Measurements from ENCODE around the gene MSH5. TPM values are rescaled to one million over a fixed set of nuclear protein-coding genes. Genes with fewer than 3 reads are reported as not detected.
"Not testable (repeated sequence)": the region's sequence is repeated elsewhere in the genome, so short reads cannot be mapped to it uniquely, and the experiment has no call there.

The MSH5 gene
- 9.6 TPM for total RNA-seq

DNA sequence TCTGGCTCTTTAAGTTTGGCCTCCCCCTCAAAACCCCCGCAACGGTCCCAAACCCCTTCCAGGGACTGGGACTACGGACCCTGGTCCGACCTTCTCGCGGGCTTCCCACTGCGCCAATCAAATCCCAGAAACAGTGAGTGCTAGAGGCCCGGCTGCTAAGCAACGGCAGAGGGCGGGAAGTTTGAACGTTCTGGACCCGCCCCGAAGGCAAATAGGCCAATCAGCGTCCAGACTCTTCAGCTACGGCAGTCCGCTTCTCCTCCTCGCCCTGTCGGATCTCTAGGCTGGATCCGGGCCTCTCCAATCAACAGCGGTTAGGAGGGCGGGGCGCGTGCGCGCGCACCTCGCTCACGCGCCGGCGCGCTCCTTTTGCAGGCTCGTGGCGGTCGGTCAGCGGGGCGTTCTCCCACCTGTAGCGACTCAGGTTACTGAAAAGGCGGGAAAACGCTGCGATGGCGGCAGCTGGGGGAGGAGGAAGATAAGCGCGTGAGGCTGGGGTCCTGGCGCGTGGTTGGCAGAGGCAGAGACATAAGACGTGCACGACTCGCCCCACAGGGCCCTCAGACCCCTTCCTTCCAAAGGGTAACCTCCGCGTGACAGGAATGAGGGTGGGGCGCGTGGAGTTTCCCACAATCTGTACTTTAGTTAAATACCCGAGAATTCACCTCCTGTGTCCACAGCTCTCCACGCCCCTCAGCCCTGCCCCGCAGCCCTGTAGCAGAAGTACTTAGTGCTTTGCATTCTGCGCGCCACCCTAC is at the start of gene MSH5:
MSH5 (plus strand) TSS at position 367 of the 758 bp plus-strand sequence. CDS start 462 bp downstream, outside the sequence.
- peak; percentile 100 for DNase-seq

DNA sequence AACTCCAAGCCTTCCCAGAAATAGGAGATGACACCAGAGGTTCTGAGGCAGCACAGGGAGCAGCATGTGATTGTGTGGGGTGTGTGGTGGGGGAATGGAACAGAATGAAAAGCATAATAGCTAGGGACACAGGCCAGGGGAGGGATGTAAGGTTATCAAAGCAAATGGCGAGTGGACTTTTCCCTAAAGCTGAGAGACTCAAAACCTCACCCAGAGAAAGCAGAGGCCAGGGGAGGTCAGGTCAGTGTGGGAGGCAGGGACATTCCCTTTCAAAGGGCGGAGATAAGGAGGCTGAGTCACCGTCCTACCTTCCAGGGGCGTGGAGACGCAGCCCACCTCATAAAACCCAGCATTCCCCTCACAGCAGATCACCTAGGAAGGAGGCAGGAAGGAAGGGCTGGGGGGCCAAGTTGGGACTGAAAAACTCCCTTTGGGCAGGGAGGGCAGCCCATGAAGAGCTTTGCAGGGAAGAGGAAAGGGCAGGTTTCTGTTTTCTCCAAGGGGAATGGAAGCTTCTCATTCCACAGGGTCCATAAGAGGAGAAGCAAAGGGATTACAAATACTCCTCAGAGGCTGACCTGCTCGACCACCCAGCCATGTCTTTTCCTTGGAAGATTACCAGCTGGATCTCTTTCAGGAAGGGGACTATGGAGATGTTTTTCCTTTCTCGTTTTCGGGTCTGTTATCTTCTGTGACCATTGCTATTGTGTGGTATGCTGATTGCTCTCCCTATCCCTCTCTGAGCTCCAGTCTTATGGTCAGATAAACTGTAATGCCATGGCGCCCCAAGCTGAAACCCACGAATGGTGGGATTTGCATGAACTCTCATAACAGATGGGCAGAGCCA is 49.4 kb upstream of the MSH5 start:
- no peak for DNase-seq

DNA sequence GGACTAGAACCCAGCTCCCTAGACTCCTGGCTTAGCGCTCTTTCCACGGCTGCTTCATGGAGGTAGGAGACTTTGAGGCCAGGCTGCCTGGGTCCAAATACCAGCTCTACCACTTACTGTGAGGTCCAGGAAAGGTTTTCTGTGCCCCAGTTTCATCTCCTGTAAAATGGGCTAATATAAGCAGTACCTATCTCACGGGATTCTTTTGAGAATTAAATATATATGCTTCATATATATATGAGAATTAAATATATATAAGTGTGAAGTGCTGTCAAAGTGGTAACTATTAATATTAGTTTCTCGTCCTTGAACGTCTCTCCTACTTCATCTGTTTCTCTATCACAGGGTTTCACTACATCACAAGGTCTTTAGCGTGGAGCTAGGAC is 48.7 kb upstream of the MSH5 start:
- no peak for DNase-seq

DNA sequence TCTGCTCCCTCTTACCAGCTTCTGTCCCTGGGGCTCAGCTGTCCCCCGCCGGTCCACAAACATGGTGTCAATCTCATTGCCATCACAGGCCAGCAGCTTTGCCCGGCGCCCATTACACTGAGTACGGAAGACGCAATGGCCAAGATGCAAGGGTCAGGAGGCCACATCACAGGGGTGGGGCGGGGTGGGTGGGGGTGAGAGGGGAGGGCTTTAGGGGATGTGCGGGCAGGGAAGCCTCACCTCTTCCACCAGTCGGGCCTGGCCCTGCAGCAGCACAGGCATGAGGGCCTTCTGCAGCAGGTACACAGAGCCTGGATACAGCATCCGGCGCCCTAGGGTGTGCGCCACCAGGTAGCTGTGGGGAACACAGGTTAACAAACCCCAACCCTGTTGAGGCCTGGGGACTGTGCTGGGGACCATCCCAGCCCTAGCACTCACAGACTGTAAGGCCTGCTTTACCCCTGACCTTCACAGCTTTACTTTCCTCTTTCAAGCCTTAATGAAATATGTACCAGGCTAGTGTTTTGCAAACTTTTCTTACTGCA is 48.2 kb upstream of the MSH5 start:
- DNase-seq, result no peak

DNA sequence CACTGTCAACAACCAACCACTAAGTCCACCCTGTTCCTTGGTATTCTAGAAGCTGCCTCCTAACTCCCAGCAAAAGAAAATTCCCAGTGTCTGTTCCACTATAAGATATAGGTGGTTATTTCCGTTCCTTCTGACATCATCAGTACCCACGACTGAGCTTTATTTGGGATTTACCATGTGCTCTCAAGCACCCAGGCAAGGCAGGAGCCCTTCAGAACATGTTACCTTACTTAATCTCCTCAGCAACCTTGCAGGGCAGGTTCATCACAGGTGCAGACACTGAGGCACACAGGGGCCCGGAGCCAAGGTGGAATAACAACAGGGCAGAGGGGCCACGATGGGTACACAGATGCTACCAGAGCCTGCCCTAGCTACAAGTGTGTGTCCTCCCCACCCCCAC is 47.5 kb upstream of the MSH5 start:
- DNase-seq, result no peak

DNA sequence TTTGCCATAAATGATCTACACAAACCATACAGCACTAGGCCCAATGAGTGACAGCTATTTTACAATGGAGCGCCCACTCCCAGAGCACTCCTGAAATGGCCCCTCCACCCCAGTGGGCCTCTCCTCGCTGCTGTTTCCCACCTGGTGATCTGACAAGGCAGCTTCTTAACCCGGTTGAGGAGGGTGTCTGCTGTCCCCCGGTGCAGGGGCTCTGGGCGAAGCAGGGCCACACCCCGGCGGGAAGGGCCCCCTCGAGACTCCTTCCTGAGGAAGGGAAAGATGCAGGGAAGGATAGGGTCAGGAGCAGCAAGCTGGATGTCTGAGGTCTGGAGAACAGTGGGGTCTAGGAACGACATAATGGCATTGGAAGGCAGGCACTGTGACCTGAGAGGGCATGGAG is 46.9 kb upstream of the MSH5 start:
- no peak for DNase-seq

DNA sequence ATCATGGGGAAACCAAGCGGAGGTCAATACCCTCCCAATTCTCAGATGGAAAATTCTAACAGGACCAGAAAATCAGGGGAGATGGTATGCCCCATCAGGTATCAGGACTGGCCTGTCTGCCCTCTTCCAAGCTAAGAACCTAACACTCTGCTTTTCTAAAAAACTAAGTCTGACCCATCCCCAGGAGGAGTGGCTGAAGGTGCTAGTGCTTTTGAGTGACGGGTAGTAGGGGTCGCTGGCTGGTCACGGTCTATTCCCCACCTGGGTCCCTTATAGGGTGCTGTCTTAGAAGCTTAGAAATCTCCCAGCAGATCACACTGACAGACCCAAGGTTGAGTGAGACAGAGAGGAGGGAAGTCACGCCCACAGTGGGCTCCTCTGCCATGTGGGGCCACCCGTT is 46.3 kb upstream of the MSH5 start:
- DNase-seq, result no peak

DNA sequence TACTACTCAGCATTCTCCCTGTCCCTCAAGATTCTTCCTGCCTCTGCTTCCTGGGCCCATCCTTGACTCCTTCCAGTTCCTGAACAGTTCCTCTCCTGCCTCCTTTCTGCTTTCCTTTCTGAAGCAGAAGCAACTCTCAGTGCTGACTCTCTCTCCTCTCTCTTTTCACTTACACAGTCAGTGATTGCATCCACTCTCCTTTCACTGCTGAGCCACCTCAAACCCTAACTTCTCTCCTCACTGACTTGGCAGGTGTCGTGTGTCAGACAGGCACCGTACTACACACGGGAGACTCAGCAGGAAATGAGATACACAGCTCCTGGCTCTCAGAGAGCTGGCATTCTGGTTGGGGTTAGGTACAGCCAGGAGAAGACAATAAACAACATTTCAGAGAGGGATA is 42.2 kb upstream of the MSH5 start:
- no peak for DNase-seq

DNA sequence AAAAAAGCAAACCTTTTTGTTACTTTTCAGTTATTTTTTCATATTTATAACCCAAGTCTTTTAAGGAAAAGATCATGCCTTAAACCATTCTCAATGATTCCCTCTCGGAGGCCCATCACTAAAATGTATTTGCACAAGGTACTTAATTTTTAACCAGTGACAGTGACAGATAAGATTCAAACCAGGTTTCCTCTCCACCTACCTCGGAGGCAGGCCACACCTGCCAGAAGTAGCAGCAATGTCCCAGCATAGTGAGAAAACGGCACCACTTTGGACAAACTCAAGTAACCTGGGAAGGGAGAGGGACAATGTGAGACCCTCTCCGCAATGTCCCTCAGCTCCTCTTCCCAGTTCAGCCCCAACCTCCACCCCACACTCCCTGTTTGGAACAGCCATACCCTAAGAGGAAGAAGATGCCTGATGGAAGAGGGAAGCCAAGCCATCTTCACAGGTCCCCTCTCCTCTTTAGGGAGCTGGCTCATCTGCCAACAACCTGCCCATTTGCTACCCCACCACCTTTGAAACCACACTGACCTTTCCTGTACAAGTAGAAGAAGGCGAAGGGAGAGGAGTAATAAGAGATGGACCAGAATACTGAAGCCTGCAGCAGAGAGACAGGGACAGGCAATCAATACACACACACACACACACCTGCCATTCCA is 38.9 kb upstream of the MSH5 start:
- DNase-seq, result no peak

DNA sequence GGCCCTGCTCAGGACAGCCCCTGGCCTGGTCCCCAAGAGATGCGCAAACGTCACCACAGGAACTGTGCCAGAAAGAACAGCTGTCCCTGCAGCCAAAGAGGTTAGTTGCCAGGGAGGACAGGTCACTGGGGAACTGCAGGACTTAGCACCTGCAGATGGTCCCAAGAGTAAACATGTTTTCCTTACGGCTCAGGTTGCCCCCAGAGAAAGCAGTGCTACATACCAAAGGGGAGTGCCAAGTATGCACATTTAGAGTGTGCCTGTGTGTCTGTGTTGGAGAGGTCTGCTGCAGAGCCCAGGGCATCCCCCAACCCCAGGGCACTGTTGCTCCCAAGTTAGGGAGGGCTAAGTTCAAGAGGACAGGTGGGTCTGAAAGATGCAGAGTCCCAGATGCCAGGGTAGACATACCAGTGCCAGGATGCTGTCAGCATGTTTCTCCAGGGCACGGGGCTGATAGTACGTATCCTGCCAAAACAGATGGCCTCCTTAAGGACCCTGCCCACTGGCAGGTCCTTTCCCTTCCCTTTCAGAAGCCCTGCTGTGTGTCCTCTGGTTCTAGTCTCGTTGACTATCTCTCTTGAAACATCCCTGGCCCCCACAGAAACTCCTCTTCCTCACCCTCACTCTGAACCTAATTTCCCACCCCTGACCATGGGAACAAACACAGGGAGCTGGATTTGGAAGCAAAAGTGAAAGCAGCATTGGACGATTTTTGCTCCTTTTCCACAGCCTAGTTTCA is 38.0 kb upstream of the MSH5 start:
- DNase-seq, result peak; percentile 84

DNA sequence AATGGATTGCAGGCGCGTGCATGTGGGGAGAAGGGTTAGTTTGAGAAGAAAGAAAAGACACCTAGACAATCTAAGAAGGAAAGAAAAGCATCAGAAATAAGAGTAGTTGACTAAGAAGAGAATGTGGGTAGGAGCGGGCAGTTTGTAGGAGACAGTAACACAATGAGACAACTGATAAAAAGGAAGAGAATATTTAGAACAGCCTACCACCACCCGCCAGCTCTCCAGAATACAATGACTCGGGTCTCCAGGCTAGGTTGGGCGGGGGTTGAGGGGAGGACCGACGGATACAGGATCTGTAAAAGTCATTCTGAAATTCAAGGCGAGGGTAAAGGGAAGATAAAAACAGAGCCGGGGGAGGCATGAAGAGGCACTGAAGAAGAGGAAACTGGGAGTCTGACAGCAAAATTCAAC is 37.4 kb upstream of the MSH5 start:
- DNase-seq, result peak; percentile 25

DNA sequence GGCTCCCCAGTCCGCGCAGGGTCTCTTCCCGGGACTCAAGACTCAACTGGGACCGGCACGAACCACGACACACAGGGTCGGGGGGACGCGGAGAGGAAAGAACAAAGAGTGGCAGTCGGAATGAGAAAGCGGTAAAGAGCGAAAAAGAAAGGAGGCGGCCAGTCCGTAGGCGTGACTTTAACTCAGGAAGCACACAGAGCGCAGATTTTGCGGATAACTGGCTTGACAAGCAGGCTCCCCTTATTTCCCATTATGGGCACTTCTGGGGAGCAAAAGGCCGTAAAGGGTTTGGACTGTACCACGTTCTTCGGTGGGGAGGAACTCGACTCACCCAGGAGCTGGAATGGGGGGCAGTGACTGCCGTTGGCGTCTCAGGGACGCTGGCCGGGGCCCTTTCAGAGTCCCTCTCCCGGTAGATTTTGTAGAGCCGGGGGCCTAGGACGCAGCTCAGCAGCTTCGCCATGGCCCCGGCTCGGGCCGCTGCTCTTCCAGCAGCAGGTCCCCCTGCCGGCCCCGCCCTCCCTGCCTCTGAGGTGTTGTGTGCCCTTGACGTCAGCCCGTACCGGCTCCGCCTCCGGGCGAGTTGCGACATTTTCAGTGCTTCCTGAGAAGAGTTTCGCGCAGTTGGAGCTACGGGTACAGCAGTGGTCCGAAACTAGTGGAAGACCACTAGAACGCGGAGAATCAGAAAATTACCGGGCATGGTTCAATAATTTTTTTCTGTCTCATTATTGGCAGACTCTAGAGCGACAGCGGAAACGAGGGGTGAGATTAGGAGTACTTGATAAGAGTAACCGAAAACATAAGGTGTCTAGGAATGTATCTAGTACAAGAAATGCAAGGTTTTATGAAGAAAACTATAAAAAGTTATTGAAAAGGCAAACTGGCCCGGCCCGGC is 36.7 kb upstream of the MSH5 start, which contains the start of gene ABHD16A:
ABHD16A (minus strand) TSS at position 506 of the 898 bp plus-strand sequence; CDS start at position 463, 43 bp downstream.
- peak; percentile 100 for DNase-seq

DNA sequence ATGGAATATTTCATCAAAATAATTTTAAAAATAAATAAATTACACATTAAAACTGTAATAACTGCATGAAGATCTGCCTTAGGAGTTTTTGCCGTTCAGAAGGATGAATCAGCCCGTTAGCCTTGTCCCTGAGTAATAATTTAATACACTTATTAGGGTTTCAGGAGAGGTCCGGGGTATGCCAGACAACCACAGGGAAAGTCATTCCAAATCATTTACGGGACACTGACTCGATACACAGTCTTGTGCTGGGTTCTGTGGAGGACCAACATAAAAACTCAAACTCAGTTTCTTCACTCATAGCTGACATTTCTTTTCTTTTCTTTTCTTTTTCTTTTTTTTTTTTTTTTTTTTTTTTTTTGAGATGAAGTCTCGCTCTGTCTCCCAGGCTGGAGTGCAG is 33.9 kb upstream of the MSH5 start:
- DNase-seq, result no peak

DNA sequence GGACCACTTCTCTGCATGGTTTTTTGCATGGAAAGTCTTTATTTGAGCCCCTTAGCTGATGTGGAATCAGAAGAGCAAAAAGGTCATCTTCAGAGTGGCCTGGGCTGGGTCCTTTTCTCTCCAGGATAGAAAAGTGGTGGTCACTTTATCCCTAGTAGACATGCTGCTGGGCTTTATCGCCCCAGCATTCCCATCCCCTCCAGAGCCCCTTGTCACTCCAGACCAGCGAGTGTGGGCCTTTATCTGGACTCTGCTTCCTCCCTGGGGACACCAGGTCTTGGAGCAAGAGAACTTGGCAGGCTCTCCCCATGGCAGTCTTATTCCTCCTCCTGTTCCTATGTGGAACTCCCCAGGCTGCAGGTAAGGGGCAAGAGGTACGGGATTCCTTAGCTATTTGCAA is 33.2 kb upstream of the MSH5 start, which contains the start of gene LY6G6F:
LY6G6F (plus strand) TSS at position 268 of the 400 bp plus-strand sequence; CDS start at position 309, 41 bp downstream.
- no peak for DNase-seq

DNA sequence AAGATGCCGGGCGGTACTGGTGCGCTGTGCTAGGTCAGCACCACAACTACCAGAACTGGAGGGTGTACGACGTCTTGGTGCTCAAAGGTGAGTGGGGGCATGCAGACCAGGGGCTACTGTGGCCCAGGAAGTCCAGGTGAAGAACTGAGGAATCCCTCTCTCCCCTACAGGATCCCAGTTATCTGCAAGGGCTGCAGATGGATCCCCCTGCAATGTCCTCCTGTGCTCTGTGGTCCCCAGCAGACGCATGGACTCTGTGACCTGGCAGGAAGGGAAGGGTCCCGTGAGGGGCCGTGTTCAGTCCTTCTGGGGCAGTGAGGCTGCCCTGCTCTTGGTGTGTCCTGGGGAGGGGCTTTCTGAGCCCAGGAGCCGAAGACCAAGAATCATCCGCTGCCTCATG is 32.1 kb upstream of the MSH5 start:
- no peak for DNase-seq

DNA sequence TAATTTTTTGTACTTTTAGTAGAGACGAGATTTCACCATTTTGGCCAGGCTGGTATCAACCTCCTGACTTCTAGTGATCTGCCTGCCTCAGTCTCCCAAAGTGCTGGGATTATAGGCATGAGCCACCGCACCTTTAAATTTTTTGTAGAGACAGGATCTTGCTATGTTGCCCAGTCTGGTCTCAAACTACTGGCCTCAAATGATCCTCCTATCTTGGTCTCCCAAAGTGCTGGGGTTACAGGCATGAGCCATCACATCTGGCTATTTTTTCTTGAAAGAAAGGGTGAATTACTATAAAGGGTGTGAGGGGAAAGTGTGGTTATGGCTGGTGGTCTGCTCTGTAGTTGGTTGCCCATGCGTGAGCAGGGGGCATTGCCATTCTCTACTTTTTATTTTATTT is 31.6 kb upstream of the MSH5 start:
- no peak for DNase-seq

DNA sequence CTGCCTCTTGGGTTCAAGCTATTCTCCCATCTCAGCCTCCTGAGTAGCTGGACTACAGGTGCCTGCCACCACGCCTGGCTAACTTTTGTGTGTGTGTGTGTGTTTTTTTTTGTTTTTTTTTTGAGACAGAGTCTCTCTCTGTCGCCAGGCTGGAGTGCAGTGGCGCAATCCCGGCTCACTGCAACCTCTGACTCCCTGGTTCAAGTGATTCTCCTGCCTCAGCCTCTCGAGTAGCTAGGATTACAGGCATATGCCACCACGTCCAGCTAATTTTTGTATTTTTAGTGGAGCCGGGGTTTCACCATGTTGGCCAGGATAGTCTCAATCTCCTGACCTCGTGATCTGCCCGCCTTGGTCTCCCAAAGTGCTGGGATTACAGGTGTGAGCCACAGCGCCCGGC is 30.6 kb upstream of the MSH5 start:
- DNase-seq, result not testable (repeated sequence)

DNA sequence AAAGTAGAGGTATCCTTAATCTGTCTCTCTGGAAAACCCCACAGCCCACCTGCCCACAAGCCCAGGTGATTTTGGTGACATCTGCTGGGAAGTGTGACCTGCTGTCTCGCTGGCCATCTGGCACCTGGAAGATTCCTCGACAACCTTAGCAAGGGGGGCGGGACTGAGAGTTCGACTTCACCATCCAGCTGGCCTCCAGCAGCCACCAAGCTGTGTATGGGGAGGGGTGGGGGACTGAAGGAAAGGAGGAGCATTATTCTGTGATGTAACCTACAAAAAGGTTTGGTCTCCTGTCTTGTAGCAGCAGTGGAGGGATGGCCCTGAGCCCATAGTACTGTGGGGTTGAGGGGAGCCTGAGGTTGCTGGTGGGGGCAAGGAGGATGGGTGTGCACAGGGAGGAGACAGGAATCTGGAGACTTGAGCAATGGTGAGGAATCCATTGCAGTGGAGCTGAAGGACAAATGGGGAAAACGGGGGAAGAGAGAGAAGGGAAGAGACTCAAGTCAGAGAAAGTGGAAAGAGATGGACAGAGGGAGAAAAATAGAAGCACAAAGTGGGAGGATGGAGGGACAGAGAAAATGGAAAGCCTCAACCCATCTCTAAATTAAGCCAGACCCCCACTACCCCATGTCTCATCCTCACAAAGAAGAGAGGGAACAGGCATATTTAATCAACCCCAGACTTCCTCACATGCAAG is 29.1 kb upstream of the MSH5 start:
- no peak for DNase-seq

DNA sequence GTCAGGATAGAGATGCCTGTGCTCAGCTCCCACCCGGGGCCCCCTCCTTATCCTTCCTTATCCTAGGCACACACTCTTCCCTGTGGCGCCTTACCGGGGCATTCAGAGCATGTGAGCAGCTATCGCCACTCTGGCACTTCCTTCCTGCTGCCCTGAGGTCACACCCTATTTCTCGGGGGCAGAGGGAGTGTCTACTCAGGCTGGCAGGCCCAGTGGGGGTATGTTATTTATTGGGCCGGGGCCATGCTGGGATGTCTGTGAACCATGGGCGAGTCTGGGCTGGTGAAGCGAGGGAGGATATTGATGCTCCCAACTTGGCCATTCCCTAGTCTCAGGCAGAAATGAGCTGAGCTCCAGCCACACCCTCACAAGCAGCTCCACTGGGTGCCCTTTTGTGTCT is 28.6 kb upstream of the MSH5 start:
- DNase-seq, result no peak

DNA sequence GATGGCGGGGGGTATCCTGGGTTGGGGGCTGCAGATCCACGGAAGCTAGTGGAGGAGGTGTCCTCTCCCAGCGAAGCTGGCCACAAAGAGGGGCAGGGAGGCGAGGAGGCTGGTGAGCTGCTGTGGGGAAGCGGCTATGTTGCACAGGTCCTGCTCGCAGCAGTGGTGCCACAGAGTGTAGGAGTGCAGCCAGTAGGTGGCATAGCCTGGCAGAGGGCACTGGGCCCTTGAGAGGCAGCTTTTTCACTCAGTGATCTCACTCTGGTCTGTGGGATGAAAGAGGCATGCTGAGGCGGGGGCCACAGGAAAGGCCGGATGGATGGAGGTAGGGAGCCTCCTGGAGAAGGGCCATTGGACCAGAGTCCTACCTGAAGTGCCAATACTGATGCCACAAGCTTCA is 27.5 kb upstream of the MSH5 start:
- no peak for DNase-seq
